HL-60 (cell line): ENCODE results near the gene ROBO1.

Experiments
- DNase-seq, 2 experiments: peaks; one replicate each; pipeline ENCODE4 v3.0.0-alpha.2; 2010 to 2020; ENCODE audit warnings: low read depth in 1 of 2, low spot score in 1 of 2
- H3K27ac ChIP-seq: fragments of 250-450 bp; sonication (Bioruptor Pico); replicated peaks from 2 replicates; pipeline ENCODE4 v1.5.1; 2020; ENCODE audit warnings: mild to moderate bottlenecking, moderate library complexity
- H3K27me3 ChIP-seq: fragments of 250-450 bp; sonication (Bioruptor Pico); 2 replicates; pipeline ENCODE4 v1.5.1; 2021; ENCODE audit warnings: mild to moderate bottlenecking, moderate library complexity; ENCODE audit not compliant: insufficient read depth, poor library complexity, severe bottlenecking
- H3K4me3 ChIP-seq: replicated peaks from 2 replicates; pipeline ENCODE4 v1.5.1; 2011; ENCODE audit warnings: mild to moderate bottlenecking, control low read depth, low read length; ENCODE audit not compliant: insufficient read depth
- GABPA ChIP-seq: IDR thresholded peaks from 2 replicates; pipeline ENCODE4 v1.6.1; 2012; ENCODE audit warnings: low read depth
- POLR2AphosphoS5 ChIP-seq: IDR thresholded peaks from 2 replicates; pipeline ENCODE4 v1.6.1; 2012; ENCODE audit warnings: low read depth
- SPI1 ChIP-seq: IDR thresholded peaks from 2 replicates; pipeline ENCODE4 v1.6.1; 2012; ENCODE audit warnings: low read depth, mild to moderate bottlenecking, borderline replicate concordance
- TF ChIP-seq, protein P1 (sequence below): IDR thresholded peaks from 2 replicates; pipeline ENCODE4 v1.6.1; 2012; ENCODE audit warnings: low read depth; ENCODE audit not compliant: insufficient replicate concordance
- TF ChIP-seq, protein P2 (sequence below): IDR thresholded peaks from one replicate; pipeline ENCODE4 v1.5.1; 2011; ENCODE audit warnings: low read length, control low read depth, inconsistent platforms; ENCODE audit not compliant: insufficient read depth

Gene ROBO1

DNA sequence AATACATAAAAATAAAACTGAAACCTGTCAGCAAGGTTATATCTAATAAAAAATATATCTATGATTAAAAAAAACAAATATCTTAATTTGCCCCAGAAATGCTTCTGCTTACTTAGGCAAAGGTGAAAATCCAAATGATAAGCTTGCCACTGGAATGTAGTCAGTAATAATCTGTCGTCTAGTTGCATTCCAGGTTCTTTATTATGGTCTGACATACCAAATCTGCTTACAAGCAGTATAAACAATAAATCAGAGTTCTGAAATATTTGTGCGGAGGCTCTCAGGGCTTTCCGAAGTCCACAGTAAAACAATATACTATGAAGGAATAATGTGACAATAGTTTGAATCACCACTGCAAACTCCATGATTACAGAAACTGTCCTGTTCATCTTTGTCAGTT lies 1133.5 kb downstream of the ROBO1 start:
- Histone ChIP-seq H3K27ac (no peak overlapping the region), H3K4me3 (no peak overlapping the region), H3K27me3 (no peaks in the 10 kb centered on the region)
- no peak for DNase-seq
- TF ChIP-seq, protein P1, sequence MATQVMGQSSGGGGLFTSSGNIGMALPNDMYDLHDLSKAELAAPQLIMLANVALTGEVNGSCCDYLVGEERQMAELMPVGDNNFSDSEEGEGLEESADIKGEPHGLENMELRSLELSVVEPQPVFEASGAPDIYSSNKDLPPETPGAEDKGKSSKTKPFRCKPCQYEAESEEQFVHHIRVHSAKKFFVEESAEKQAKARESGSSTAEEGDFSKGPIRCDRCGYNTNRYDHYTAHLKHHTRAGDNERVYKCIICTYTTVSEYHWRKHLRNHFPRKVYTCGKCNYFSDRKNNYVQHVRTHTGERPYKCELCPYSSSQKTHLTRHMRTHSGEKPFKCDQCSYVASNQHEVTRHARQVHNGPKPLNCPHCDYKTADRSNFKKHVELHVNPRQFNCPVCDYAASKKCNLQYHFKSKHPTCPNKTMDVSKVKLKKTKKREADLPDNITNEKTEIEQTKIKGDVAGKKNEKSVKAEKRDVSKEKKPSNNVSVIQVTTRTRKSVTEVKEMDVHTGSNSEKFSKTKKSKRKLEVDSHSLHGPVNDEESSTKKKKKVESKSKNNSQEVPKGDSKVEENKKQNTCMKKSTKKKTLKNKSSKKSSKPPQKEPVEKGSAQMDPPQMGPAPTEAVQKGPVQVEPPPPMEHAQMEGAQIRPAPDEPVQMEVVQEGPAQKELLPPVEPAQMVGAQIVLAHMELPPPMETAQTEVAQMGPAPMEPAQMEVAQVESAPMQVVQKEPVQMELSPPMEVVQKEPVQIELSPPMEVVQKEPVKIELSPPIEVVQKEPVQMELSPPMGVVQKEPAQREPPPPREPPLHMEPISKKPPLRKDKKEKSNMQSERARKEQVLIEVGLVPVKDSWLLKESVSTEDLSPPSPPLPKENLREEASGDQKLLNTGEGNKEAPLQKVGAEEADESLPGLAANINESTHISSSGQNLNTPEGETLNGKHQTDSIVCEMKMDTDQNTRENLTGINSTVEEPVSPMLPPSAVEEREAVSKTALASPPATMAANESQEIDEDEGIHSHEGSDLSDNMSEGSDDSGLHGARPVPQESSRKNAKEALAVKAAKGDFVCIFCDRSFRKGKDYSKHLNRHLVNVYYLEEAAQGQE: no peak
- TF ChIP-seq, protein P2, sequence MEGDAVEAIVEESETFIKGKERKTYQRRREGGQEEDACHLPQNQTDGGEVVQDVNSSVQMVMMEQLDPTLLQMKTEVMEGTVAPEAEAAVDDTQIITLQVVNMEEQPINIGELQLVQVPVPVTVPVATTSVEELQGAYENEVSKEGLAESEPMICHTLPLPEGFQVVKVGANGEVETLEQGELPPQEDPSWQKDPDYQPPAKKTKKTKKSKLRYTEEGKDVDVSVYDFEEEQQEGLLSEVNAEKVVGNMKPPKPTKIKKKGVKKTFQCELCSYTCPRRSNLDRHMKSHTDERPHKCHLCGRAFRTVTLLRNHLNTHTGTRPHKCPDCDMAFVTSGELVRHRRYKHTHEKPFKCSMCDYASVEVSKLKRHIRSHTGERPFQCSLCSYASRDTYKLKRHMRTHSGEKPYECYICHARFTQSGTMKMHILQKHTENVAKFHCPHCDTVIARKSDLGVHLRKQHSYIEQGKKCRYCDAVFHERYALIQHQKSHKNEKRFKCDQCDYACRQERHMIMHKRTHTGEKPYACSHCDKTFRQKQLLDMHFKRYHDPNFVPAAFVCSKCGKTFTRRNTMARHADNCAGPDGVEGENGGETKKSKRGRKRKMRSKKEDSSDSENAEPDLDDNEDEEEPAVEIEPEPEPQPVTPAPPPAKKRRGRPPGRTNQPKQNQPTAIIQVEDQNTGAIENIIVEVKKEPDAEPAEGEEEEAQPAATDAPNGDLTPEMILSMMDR: no peak
- TF ChIP-seq POLR2AphosphoS5 (no peak), GABPA (no peak), SPI1 (no peak)

DNA sequence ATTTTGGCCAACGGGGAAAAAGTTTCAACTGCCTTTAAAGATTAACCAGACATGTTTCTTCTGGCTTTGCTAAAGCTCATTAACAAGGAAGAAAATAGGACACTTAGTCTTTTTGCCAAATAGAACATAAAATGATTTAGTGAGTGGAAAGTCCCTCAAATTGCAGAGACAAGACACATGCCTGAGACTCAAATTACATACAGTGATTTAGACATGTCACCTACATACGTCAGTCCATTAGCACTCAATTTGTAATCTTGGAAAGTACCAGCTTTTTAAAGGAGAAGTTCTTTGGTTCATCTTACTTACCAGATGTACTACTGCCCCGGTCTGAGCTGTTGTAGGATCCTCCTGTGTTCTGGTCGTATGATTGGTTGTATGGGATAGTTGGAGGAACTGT lies 1134.2 kb downstream of the ROBO1 start:
- H3K27ac ChIP-seq: no peak overlapping the region
- TF ChIP-seq, protein P2: no peak
- TF ChIP-seq POLR2AphosphoS5 (no peak), SPI1 (no peak), GABPA (no peak)
- TF ChIP-seq, protein P1: no peak
- H3K4me3 ChIP-seq: no peak overlapping the region
- no peak for DNase-seq
- no peaks in the 10 kb centered on the region for H3K27me3 ChIP-seq

DNA sequence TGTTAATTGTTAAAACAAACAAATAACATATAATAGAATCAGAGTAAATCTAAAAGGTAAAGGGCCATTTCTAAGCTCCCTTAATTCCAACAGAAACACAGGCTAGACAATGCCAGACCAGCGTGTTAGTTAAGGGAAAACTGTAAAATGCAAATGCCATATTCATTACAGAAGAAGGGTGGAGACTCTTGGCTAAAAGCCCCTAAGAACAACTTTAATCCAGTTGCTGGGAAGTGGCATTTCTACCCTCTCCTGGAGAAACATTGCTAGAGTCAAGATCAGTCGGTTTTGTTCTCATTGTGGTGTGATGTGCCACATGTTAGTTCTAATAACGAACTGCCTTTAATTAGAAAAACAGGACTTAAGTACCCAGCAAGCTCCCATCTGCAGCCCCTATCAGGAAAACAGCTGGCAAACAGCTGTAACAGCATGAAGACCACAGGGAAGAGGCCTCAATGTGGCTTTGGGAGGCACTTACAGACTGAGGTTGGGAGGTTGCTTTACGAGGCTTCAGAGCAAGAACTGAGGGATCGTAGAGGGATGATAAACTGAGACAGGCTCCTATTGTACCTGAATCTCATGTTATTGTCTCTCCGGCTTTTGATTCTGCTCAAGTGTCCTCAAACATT lies 1134.8 kb downstream of the ROBO1 start:
- Histone ChIP-seq H3K27me3 (no peaks in the 10 kb centered on the region), H3K27ac (no peak overlapping the region), H3K4me3 (no peak overlapping the region)
- TF ChIP-seq, protein P1: no peak
- TF ChIP-seq POLR2AphosphoS5: no peak
- no peak for TF ChIP-seq GABPA
- no peak for TF ChIP-seq SPI1
- TF ChIP-seq, protein P2: no peak
- no peak for DNase-seq
